CD8-positive, alpha-beta memory T cell (primary cell): ENCODE data around the gene TRIM28. TPM values are rescaled to one million over a fixed set of nuclear protein-coding genes. Genes with fewer than 3 reads are reported as not detected.

ENCODE experiments used
- CTCF ChIA-PET: fragments of 350-600 bp; sonication (Branson Sonifier 250); formaldehyde crosslinking; loops from one replicate; lab custom pipeline; 2021; ENCODE audit warnings: antibody characterized with exemption; lab: Charles Lee
- POLR2A ChIA-PET: fragments of 350-600 bp; sonication (Branson Sonifier 250); formaldehyde crosslinking; loops from one replicate; lab custom pipeline; 2021; ENCODE audit warnings: antibody characterized with exemption; lab: Charles Lee
- DNase-seq, 5 donors: peaks; one replicate each; pipeline versions ENCODE4 v3.0.0 to v3.0.0-alpha.2; 2020 to 2022; ENCODE audit warnings: mixed read lengths in 1 of 5
- H3K27ac ChIP-seq: one replicate; pipeline ENCODE4 v1.7.0; 2013; ENCODE audit warnings: low read depth, mild to moderate bottlenecking, low read length, moderate library complexity
- H3K27me3 ChIP-seq: 2 replicates; pipeline ENCODE4 v1.7.0; 2013; ENCODE audit warnings: low read length, mild to moderate bottlenecking; ENCODE audit not compliant: insufficient read depth, poor library complexity, severe bottlenecking
- H3K36me3 ChIP-seq: 2 replicates; pipeline ENCODE4 v1.7.0; 2013; ENCODE audit warnings: mild to moderate bottlenecking, low read length, moderate library complexity; ENCODE audit not compliant: insufficient read depth
- H3K4me1 ChIP-seq: 2 replicates; pipeline ENCODE4 v1.7.0; 2013; ENCODE audit warnings: mild to moderate bottlenecking, low read length, moderate library complexity; ENCODE audit not compliant: insufficient read depth
- H3K4me3 ChIP-seq: 2 replicates; pipeline ENCODE4 v1.7.0; 2013; ENCODE audit warnings: mild to moderate bottlenecking, low read length
- H3K9me3 ChIP-seq: 2 replicates; pipeline ENCODE4 v1.7.0; 2013; ENCODE audit warnings: mild to moderate bottlenecking, low read length
- H3K27ac Mint-ChIP-seq, 8 donors: one replicate each; pipeline ENCODE4 v1.8.0; 2020 to 2021; ENCODE audit warnings: mixed read lengths in 8 of 8, mild to moderate bottlenecking in 6 of 8, inconsistent platforms in 3 of 8, moderate library complexity in 3 of 8
- H3K27me3 Mint-ChIP-seq, 2 donors: one replicate each; pipeline ENCODE4 v1.8.0; 2020 to 2021; ENCODE audit warnings: mixed read lengths in 2 of 2, mild to moderate bottlenecking in 1 of 2, moderate library complexity in 1 of 2
- H3K36me3 Mint-ChIP-seq, 3 donors: one replicate each; pipeline ENCODE4 v1.8.0; 2020 to 2021; ENCODE audit warnings: mixed read lengths in 3 of 3, inconsistent platforms in 1 of 3, mild to moderate bottlenecking in 1 of 3
- H3K4me1 Mint-ChIP-seq, 3 donors: one replicate each; pipeline ENCODE4 v1.8.0; 2020 to 2021; ENCODE audit warnings: mixed read lengths in 3 of 3, inconsistent platforms in 1 of 3, mild to moderate bottlenecking in 1 of 3
- H3K4me3 Mint-ChIP-seq, 7 donors: one replicate each; pipeline ENCODE4 v1.8.0; 2020 to 2021; ENCODE audit warnings: mixed read lengths in 7 of 7, mild to moderate bottlenecking in 6 of 7, moderate library complexity in 4 of 7, inconsistent platforms in 2 of 7
- H3K9me3 Mint-ChIP-seq, 5 donors: one replicate each; pipeline ENCODE4 v1.8.0; 2020 to 2022; ENCODE audit warnings: mixed read lengths in 5 of 5, mild to moderate bottlenecking in 3 of 5, moderate library complexity in 2 of 5, inconsistent platforms in 1 of 5
- polyA plus RNA-seq: library from polyadenylated mRNA; unstranded; fragments of 300-500 nt; fragmentation: Illumina TruSeq; gene quantifications from one replicate; pipeline ENCODE4 v1.2.3, GENCODE V29; 2021
- total RNA-seq, 2 experiments: library from RNA; stranded (reverse); gene quantifications; one replicate each; pipeline ENCODE4 v1.2.3, GENCODE V29; 2021

TRIM28 gene
- total and polyA plus RNA-seq, 3 experiments from 2014 or later: 57.5 to 715 (median 705) TPM

GRCh38 chr19:58561373-58562121 is 17.7 kb downstream of the TRIM28 start:
- Histone ChIP-seq H3K4me1 (peaks cover 53% of the 10 kb centered on the region), H3K9me3 (no peaks in the 10 kb centered on the region), H3K4me3 (peak overlapping the region; percentile 59), H3K27me3 (no peaks in the 10 kb centered on the region), H3K36me3 (peaks cover 6% of the 10 kb centered on the region), H3K27ac (peak overlapping the region; percentile 16)
- ChIA-PET POLR2A (interaction anchor here (0.8 to 4.0 kb wide), 5 partner anchors 10 to 47 kb away, joined by 3 to 17 read pairs (median 6); partner anchors contain the start of genes MZF1, TRIM28 and ZBTB45), CTCF (interaction anchor here (1.0 to 2.6 kb wide), 5 partner anchors 8 to 47 kb away, joined by 3 to 12 read pairs (median 4); partner anchors contain the start of gene ZBTB45)
- H3K27me3 Mint-ChIP-seq: no peaks in the 10 kb centered on the region
- H3K36me3 Mint-ChIP-seq: peaks cover 0 to 23% (median 0%) of the 10 kb centered on the region in 3 donors
- peaks cover 49 to 73% (median 56%) of the 10 kb centered on the region in 3 donors for H3K4me1 Mint-ChIP-seq
- no peaks in the 10 kb centered on the region for H3K9me3 Mint-ChIP-seq
- peak overlapping the region in 6 of 8 donors; percentile 8 to 99 (median 91) for H3K27ac Mint-ChIP-seq
- H3K4me3 Mint-ChIP-seq: peak overlapping the region; percentile 81 to 92 (median 87)
- no peak for DNase-seq

- Histone ChIP-seq H3K4me1 (peaks cover 47% of the 10 kb centered on the region), H3K9me3 (no peaks in the 10 kb centered on the region), H3K36me3 (no peaks in the 10 kb centered on the region), H3K4me3 (peak overlapping the region; percentile 59), H3K27me3 (no peaks in the 10 kb centered on the region), H3K27ac (peak overlapping the region; percentile 16)
- Mint-ChIP-seq H3K4me1 (peaks cover 42 to 64% (median 47%) of the 10 kb centered on the region in 3 donors), H3K27ac (peak overlapping the region in 7 of 8 donors; percentile 47 to 98 (median 91)), H3K36me3 (peaks cover 0 to 16% (median 0%) of the 10 kb centered on the region in 3 donors), H3K4me3 (peak overlapping the region; percentile 81 to 92 (median 87)), H3K27me3 (no peaks in the 10 kb centered on the region), H3K9me3 (no peaks in the 10 kb centered on the region)
- DNase-seq: peak in 2 of 5 donors; percentile 28 to 41
- POLR2A ChIA-PET: interaction anchor here (1.0 to 4.0 kb wide), 5 partner anchors 8 to 48 kb away, joined by 4 to 17 read pairs (median 5); partner anchors contain the start of genes CHMP2A, MZF1 and TRIM28
- CTCF ChIA-PET: interaction anchor here (1.6 to 2.6 kb wide), 3 partner anchors 10 to 48 kb away, joined by 3 to 12 read pairs (median 10); partner anchors contain the start of gene ZBTB45
Observed at GRCh38 chr19:58562122-58563033, 18.5 kb downstream of the TRIM28 start.

- no peak for DNase-seq
- no peak overlapping the region for H3K27ac ChIP-seq
- Mint-ChIP-seq H3K36me3 (peaks cover 0 to 11% (median 0%) of the 10 kb centered on the region in 3 donors), H3K4me3 (peak overlapping the region; percentile 81 to 92 (median 87)), H3K27me3 (no peaks in the 10 kb centered on the region), H3K27ac (peak overlapping the region; percentile 60 to 95 (median 83)), H3K9me3 (no peaks in the 10 kb centered on the region), H3K4me1 (peaks cover 36 to 57% (median 40%) of the 10 kb centered on the region in 3 donors)
- H3K36me3 ChIP-seq: no peaks in the 10 kb centered on the region
- H3K9me3 ChIP-seq: no peaks in the 10 kb centered on the region
- peak overlapping the region; percentile 59 for H3K4me3 ChIP-seq
- POLR2A ChIA-PET: interaction anchor here (1.0 to 4.0 kb wide), 4 partner anchors 9 to 43 kb away, joined by 4 to 17 read pairs (median 8); partner anchors contain the start of genes CHMP2A, MZF1 and TRIM28
- H3K27me3 ChIP-seq: no peaks in the 10 kb centered on the region
- CTCF ChIA-PET: interaction anchor here (1.6 to 2.6 kb wide), 2 partner anchors 9 to 49 kb away, joined by 3 to 12 read pairs; no protein-coding TSS in a partner anchor
- H3K4me1 ChIP-seq: peaks cover 42% of the 10 kb centered on the region
Observed at GRCh38 chr19:58563034-58563573, 19.2 kb downstream of the TRIM28 start.

- Histone ChIP-seq H3K27me3 (no peaks in the 10 kb centered on the region), H3K36me3 (no peaks in the 10 kb centered on the region), H3K4me3 (no peak overlapping the region), H3K27ac (no peak overlapping the region), H3K4me1 (peaks cover 42% of the 10 kb centered on the region), H3K9me3 (no peaks in the 10 kb centered on the region)
- DNase-seq: no peak
- Mint-ChIP-seq H3K27me3 (no peaks in the 10 kb centered on the region), H3K27ac (peak overlapping the region in 6 of 8 donors; percentile 31 to 89 (median 55)), H3K36me3 (peaks cover 0 to 12% (median 0%) of the 10 kb centered on the region in 3 donors), H3K9me3 (no peaks in the 10 kb centered on the region), H3K4me3 (peak overlapping the region; percentile 48 to 89 (median 68)), H3K4me1 (peaks cover 35 to 53% (median 39%) of the 10 kb centered on the region in 3 donors)
- POLR2A ChIA-PET: interaction anchor here (2.4 kb wide), 1 partner anchor 9 kb away, joined by 12 read pairs; the partner anchor contains the start of gene MZF1
- CTCF ChIA-PET: no interaction called here
Observed at GRCh38 chr19:58563823-58564222, 20.0 kb downstream of the TRIM28 start.

GRCh38 chr19:58566989-58567388 is 23.1 kb downstream of the TRIM28 start:
- POLR2A ChIA-PET: no interaction called here

GRCh38 chr19:58568453-58569130 is 24.7 kb downstream of the TRIM28 start:
- H3K27me3 Mint-ChIP-seq: peaks cover 0 to 6% of the 10 kb centered on the region in 2 donors
- H3K36me3 Mint-ChIP-seq: peaks cover 0 to 18% (median 0%) of the 10 kb centered on the region in 3 donors
- H3K9me3 ChIP-seq: no peaks in the 10 kb centered on the region
- ChIA-PET CTCF (interaction anchor here (0.8 to 3.1 kb wide), 3 partner anchors 13 to 55 kb away, joined by 3 to 9 read pairs (median 3); no protein-coding TSS in a partner anchor), POLR2A (no interaction called here)
- no peaks in the 10 kb centered on the region for H3K27me3 ChIP-seq
- no peaks in the 10 kb centered on the region for H3K9me3 Mint-ChIP-seq
- peaks cover 17% of the 10 kb centered on the region for H3K4me1 ChIP-seq
- peaks cover 20 to 34% (median 23%) of the 10 kb centered on the region in 3 donors for H3K4me1 Mint-ChIP-seq
- H3K4me3 Mint-ChIP-seq: peak overlapping the region in 1 of 7 donors; percentile 38
- peak in 1 of 5 donors; percentile 30 for DNase-seq
- peak overlapping the region in 3 of 8 donors; percentile 6 to 74 (median 51) for H3K27ac Mint-ChIP-seq
- no peak overlapping the region for H3K27ac ChIP-seq
- no peak overlapping the region for H3K4me3 ChIP-seq
- no peaks in the 10 kb centered on the region for H3K36me3 ChIP-seq

More at GRCh38 chr19:58566989-58567388, 23.1 kb downstream of the TRIM28 start:
- no peaks in the 10 kb centered on the region for H3K36me3 ChIP-seq
- Mint-ChIP-seq H3K4me1 (peaks cover 15 to 30% (median 23%) of the 10 kb centered on the region in 3 donors), H3K4me3 (no peak overlapping the region), H3K27ac (no peak overlapping the region), H3K36me3 (peaks cover 0 to 13% (median 0%) of the 10 kb centered on the region in 3 donors), H3K9me3 (no peaks in the 10 kb centered on the region), H3K27me3 (no peaks in the 10 kb centered on the region)
- CTCF ChIA-PET: interaction anchor here (3.1 kb wide), 1 partner anchor 53 kb away, joined by 9 read pairs; no protein-coding TSS in a partner anchor
- H3K9me3 ChIP-seq: no peaks in the 10 kb centered on the region
- no peak for DNase-seq
- no peak overlapping the region for H3K4me3 ChIP-seq
- H3K4me1 ChIP-seq: peaks cover 20% of the 10 kb centered on the region
- no peaks in the 10 kb centered on the region for H3K27me3 ChIP-seq
- H3K27ac ChIP-seq: no peak overlapping the region
